ENCODE results near the gene SLC25A44.
"Not testable (repeated sequence)": the region's sequence is repeated elsewhere in the genome, so short reads cannot be mapped to it uniquely, and the experiment has no call there.

SLC25A44 gene

DNA sequence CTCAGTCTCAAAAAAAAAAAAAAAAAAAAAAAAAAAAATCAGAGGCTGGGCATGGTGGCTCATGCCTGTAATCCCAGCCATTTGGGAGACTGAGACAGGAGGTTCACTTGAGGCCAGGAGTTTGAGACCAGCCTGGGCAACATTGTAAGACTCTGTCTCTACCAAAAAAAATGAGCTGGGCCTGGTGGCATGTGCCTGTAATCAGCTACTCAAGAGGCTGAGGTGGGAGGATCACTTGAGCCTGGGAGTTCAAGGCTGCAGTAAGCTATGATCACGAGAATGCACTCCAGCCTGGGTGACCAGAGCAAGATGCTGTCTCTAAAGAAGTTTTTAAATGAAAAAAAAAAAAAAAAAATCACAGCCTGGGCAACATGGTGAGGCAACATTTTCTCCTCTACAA lies 30.2 kb upstream of the SLC25A44 start:
- DNase-seq (ENCODE audit: low read depth): no peak

DNA sequence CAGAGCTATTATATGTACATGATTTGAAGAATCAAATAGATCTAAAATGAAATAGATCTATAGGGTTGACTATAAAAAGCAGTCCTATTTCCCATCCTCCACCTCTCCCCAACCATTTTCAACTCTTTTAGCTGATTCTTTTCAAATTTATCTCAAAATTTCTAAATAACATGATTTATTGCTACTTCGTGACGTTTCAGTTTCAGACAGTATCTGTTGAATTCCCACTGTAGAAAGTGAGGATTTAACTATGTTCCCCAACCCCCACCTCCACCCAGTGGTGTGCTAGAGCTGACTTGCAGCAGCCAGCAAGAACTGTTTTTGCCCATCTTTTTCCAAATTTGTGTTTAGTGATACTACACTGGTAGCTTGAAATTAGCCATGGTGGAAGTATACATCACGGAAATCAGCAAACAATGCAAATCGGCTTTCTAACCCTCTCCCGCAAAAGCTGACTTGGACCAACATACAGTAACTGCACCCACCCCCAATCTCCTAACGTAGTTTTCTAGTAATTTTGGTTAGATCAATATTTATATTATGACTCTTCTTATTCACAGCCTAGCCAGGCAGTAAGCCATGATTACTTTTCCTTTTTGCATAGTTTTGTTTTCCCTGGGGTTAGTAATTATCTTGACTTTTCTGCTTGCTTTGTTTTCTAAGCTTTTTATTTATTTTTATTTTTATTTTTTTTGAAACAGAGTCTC lies 29.6 kb upstream of the SLC25A44 start:
- DNase-seq (ENCODE audit: low read depth): no peak

DNA sequence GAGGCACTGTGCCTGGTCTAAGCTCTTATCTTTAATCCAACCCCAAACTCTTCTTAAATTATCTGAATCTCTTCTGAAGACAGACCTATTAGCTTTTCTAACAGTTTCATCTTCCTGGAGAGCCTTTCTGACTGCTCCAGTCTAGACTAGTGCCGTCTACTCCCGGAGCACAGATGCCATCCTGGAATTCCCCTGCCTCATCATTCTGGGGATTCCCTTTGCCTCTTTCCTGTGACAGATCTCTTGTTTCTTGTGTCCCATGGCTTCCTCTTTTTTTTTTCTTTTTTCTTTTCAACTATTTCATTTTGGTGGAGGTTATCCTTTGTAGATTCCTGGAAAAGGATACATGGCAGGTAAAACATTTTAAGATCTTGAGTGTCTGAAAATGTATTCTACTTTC lies 28.8 kb upstream of the SLC25A44 start:
- DNase-seq (ENCODE audit: low read depth): no peak

DNA sequence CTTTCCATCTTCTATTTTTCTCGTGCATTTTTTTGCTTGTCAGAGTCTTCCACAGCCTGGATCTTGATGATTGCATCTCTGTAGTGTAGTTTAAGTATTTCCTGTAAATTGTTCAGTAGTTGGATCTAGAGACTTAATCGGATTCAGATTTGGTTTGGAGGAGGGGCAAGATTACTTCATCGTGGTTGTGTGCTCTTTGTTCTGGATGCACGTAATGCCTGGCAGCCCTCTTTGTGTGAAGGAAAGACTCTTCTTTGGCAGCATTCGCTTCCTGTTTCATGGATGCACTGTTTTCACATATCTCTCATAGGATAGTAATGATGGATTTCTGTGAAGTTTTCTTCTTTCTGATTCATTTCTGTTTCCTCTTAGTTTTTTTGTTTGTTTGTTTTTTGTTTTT lies 26.4 kb upstream of the SLC25A44 start:
- no peak for DNase-seq (ENCODE audit: low read depth)

DNA sequence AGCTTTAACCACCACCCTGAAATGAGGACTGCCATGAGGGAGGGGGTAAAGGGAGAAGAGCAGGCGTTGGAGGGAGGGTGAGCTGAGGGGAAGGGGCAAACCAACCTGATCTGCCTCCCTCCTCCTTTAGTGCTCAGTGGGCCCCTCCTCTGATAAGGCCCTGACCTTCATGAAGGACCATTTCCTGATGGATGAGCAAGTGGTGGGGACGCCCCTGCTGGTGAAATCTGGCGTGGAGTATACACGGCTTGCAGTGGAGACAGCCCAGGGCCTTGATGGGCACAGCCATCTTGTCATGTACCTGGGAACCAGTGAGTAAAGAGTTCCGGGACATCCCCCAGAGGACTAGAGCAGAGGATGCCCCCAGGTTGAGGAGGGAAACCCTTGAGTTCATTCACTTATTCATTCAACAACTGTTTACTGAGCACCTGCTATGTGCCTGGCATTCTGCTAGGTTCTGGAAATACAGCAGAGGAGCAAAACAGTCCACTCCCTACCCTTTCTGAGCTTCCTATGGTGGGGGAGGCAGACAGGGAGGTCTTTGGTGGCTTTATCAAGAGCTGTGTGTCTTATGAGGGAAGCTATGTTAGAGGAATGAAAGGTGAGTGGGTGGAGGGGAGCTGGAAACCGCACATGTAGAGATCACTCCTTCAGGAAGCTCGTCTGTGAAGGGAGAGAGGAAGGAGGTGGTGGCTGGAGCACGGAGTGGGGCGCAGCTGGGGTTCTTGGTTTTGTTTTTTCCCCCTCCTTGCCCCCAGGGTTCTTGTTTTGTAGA lies 21.0 kb upstream of the SLC25A44 start:
- DNase-seq (ENCODE audit: low read depth): no peak

DNA sequence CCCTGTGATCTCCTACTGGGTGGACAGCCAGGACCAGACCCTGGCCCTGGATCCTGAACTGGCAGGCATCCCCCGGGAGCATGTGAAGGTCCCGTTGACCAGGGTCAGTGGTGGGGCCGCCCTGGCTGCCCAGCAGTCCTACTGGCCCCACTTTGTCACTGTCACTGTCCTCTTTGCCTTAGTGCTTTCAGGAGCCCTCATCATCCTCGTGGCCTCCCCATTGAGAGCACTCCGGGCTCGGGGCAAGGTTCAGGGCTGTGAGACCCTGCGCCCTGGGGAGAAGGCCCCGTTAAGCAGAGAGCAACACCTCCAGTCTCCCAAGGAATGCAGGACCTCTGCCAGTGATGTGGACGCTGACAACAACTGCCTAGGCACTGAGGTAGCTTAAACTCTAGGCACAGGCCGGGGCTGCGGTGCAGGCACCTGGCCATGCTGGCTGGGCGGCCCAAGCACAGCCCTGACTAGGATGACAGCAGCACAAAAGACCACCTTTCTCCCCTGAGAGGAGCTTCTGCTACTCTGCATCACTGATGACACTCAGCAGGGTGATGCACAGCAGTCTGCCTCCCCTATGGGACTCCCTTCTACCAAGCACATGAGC lies 17.2 kb upstream of the SLC25A44 start:
- no peak for DNase-seq (ENCODE audit: low read depth)

DNA sequence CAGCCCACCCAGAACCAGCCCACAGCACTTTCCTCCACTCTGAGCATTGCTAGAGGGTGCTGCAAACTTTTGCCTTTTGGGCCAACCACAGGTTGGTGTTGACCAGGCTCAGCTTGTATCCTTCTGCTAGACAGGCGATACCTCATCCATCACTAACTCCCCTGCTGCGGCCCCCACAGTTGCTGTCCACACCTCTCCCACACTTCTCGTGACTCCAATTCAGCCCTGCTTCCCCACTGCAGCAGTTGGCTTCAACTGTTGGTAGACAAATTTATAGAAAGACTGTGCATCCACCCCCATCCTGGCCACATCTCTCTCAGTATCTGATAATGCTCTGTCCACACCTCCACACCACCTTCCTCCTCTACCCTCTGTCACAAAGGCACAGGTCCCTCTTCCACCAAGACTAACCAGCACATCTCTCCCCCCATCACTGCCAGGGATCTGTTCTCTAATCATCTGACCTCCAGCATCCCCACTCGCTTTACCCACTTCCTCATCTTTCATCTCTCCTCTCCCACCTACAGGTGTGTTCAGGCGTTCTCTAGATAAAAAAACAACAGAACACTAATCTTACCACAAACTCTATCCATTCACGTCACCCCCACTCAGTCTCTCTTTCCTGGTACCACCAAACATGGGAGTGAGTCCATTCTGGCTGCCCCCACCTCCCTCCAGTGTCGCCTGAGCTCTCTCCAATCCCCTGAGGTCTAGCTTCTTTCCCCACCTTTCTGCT lies 15.8 kb upstream of the SLC25A44 start:
- DNase-seq (ENCODE audit: low read depth): no peak

DNA sequence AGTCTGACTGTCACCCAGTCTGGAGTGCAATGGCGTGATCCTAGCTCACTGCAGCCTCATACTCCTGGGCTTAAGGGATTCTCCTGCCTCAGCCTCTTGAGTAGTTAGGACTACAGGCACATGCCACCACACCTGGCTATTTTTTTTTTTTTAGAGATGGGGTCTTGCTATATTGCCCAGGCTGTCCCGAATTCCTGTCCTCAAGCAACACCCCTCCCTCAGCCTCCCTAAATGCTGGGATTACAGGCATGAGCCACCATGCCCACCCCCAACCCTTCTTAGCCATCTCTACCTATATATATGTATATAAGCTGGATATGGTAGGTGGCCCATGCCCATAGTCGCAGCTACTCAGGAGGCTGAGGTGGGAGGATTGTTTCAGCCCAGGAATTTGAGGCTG lies 13.4 kb upstream of the SLC25A44 start:
- DNase-seq (ENCODE audit: low read depth): no peak

DNA sequence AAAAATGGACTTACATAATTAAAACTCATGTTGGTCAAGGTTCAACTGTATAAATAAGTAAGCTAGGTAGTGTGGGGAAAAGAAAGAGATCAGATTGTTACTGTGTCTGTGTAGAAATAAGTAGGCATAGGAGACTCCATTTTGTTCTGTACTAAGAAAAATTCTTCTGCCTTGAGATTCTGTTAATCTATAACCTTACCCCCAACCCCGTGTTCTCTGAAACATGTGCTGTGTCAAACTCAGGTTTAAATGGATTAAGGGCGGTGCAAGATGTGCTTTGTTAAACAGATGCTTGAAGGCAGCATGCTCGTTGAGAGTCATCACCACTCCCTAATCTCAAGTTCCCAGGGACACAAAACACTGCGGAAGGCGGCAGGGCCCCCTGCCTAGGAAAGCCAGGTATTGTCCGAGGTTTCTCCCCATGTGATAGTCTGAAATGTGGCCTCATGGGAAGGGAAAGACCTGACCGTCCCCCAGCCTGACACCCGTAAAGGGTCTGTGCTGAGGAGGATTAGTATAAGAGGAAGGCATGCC lies 12.4 kb upstream of the SLC25A44 start:
- not testable (repeated sequence) for DNase-seq (ENCODE audit: low read depth)

DNA sequence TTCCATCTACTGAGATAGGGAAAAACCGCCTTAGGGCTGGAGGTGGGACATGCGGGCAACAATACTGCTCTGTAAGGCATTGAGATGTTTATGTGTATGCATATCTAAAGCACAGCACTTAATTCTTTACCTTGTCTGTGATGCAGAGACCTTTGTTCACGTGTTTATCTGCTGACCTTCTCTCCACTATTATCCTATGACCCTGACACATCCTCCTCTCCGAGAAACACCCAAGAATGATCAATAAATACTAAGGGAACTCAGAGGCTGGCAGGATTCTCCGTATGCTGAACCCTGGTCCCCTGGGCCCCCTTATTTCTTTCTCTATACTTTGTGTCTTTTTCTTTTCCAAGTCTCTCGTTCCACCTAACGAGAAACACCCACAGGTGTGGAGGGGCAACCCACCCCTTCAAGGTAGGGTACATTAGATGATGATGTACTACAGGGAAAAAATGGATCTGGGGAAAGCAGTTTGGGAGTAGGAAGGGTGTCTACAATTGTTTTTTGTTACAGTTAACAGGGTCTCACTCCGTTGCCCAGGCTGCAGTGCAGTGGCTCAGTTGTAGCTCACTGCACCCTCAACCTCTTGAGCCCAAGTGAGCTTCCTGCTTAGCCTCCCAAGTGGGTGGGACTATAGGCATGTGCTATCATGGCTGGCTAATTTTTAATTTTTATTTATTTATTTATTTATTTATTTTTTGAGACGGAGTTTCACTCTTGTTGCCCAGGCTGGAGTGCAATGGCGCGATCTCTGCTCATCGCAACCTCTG lies 11.7 kb upstream of the SLC25A44 start:
- not testable (repeated sequence) for DNase-seq (ENCODE audit: low read depth)

DNA sequence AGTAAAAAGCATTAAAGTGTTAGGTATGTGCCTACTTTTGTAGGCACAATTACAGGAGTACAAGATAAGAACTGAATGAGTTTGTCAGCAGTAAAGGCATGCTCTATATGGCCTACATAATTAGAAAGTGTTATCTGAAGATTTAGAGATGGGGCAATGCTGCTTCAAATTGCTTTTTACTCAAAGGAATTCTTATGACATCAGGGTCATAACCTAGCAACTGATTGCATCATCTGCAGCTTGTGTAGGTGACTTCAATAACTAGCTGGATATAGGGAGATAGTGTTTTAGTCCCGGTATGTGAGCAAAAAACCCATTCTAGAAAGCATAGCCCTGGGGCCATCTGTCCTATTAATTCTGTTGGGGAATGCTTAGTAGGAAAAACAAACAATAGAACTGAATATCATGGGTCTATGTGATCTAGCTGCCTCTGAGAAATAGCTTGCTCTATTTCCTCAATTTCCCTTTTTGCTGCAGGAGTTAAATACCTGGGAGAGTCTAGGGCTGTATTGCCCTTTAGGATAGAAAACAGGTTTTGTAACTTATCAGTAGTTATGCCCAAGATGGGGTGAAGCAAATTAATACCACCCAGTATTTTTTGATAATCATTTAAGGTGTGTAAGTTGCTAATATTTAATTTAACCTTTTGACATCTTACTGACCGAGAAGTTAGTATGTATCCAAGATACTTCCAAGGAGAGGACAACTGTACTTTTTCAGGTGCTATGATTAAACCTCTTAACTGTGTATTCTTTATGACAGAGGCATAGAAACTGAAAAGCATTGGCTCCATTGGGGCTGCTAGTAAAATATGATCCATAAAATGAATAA lies 7.3 kb upstream of the SLC25A44 start:
- DNase-seq (ENCODE audit: low read depth): not testable (repeated sequence)

DNA sequence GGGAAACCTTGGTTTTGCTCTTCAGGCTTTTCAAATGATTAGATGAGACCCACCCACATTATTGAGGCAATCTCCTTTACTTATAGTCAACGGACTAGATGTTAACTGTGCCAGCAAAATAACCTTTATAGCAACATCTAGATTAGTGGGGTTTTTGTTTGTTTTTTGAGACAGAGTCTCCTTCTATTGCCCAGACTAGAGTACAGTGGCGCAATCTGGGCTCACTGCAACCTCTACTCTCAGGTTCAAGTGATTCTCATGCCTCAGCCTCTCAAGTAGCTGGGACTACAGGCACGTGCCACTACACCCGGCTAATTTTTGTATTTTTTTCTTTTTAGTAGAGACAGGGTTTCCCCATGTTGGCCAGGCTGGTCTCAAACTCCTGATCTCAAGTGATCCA lies 3.6 kb upstream of the SLC25A44 start:
- DNase-seq (ENCODE audit: low read depth): not testable (repeated sequence)

DNA sequence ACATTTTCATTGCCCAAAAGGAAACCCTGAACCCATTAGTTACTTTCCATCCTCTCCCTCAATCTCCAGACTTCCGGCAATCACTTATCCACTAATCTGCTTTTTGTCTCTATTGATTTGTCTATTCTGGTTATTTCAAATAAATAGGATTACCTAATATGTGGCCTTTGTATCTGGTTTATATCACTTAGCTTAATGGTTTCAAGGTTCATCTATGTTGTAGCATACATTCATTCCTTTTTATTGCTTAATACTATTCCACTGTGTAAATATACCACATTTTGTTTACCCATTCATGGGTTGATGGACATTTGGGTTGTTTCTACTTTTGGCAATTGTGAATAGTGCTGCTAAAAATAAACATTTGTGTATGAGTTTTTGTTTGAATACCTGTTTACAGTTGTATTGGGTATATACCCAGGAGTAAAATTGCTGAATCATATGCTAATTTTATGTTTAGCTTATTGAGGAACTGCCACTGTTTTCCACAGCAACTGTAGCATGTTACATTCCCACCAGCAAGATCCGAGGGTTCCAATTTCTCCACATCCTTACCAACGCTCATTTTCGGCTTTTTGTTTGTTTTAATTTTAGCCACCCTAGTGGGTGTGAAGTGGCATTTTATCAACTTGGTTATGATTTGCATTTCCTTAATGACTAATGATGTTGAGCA lies 2.5 kb upstream of the SLC25A44 start:
- no peak for DNase-seq (ENCODE audit: low read depth)

DNA sequence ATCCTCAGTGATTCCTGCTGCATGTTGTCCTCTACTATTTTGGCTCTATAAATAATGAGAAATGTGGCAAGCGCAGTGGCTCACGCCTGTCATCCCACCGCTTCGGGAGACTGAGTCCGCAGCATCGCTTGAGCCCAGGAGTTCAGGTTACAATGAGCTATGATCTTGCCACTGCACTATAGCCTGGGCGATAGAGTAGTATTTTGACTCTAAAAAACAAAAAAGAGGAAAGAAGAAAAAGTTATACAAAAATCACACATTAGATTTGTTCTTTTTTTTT lies 756 bp upstream of the SLC25A44 start:
- no peak for DNase-seq (ENCODE audit: low read depth)

DNA sequence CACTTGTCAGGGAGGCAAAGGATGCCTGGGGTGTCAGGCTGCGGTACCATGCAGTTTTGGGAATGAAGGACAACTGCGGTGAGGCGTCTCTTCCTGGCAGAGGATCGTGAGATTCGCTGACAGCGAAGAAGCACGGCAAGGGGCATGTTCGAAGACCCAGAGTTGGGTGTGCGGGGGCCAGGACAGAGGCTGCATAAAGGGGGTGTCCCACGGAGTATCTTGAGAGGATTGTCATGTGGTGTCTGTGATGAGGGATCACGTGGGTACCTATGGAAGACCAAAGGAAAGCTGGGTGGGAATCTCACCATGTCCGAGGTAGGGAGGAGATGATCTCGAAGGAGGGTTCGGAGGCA lies 372 bp downstream of the SLC25A44 start:
- no peak for DNase-seq (ENCODE audit: low read depth)

DNA sequence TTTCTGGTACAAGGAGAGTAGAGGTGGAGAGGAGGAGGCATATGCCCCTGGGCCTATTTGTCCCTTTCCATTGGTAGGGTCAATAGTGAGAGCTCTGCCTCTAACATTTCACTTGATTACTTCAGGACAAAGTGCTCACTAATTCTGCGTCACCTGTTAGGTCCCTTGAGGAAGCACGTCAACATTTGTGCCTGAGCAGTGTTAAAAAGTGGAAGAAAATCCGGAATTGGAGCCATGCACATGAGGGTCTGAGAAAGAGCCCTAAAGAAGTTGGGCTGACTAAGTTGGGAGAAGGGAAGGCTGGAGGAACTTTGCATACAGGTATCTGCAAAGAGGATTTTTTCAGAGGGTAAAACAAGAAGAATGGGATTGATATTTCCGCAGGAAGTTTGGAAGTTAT lies 1.9 kb downstream of the SLC25A44 start:
- DNase-seq (ENCODE audit: low read depth): no peak

DNA sequence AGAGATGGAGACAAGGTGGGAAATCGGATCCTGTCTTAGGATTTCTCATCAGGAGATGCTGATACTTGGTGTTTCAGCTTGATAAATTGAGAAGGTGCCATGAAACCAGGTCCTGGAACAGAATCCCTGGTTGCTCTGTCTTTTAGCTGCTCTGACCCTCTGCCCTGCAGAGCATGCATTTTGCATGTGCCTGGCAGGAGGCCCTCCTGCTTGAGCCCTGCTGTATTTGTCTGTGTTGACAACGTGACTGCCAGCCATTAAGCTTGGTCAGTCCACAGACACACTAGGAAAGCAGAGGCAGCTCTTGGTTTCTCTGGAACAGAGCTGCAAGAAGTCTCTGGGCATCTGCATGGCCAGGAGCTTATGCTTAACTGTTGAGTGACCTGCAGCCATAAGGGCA lies 2.5 kb downstream of the SLC25A44 start:
- DNase-seq (ENCODE audit: low read depth): no peak

DNA sequence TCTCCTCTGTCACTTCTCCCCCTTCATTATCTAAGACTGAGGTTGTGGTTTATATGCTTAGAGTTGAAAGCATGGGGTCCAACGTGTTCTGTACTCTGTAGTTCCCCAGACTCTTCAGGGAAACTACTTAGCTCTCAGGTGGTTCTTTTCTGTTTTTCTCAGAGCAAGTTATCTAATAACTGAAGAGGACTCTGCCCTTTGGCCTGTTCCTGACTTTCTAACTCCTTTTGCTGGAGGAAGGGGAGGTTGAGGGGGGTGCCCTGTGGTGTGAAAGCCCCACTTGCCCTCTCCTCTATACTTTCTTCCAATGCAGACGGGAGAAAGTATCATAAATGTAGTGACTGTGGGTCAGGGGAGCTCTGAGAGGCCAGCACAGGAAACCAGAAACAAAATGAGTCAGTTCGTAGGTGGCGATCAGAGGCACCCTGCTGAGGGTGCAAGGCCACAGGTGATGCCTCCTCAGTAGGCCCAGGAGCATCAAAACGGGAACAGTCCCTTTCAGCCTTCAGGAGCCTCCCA lies 5.0 kb downstream of the SLC25A44 start:
- DNase-seq (ENCODE audit: low read depth): no peak

DNA sequence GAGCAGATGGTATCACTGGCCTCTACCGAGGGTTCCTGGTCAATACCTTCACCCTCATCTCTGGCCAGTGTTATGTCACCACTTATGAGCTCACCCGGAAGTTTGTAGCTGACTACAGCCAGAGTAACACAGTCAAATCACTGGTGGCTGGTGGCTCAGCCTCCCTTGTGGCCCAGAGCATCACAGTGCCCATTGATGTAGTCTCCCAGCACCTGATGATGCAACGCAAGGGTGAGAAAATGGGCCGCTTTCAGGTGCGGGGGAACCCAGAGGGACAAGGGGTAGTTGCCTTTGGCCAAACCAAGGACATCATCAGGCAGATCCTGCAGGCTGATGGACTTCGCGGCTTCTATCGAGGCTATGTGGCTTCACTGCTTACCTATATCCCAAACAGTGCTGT lies 6.1 kb downstream of the SLC25A44 start:
- DNase-seq (ENCODE audit: low read depth): no peak

DNA sequence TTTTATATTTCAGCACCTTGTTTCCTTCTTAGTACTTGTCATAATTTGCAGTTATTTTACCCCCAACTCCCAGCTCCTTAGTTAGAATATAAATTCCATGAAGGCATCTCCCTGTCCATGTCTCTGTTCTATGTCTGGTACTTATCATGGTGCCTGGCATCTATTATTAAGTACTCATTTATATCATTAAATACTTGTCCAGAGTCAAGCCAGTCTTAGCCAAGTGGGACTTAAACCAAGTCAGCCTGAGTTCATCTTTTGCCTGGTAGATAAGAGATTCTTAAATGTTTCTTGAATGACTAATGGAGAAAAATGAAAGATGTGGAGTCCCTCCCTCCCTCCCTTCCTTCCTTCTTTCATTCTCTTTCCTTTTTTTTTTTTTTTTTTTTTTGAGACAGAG lies 9.4 kb downstream of the SLC25A44 start:
- no peak for DNase-seq (ENCODE audit: low read depth)
